ENCODE measurements around the gene TMEM232.
"Not testable (repeated sequence)": the region's sequence is repeated elsewhere in the genome, so short reads cannot be mapped to it uniquely, and the experiment has no call there.

GRCh38 chr5:110690587-110690986, 35.9 kb downstream of the TMEM232 start:
- not testable (repeated sequence) for TF ChIP-seq CTCF, POLR2A (IDR thresholded peaks at IDR 0.05)

Measured in lower leg skin (tissue), 3 donors.